Esophagus squamous epithelium (tissue), 4 donors: ENCODE measurements around the gene TP53I13.

Experiments
- CTCF ChIP-seq, 6 experiments: fragments of 450-650 bp in 4 of 6; fragments of 200-600 bp in 2 of 6; sonication (generic) in 2 of 6; IDR thresholded peaks; one replicate each; pipeline ENCODE4 v1.5.1; 2016 to 2019; ENCODE audit warnings: antibody characterized with exemption in 6 of 6, mild to moderate bottlenecking in 4 of 6, moderate library complexity in 4 of 6
- POLR2A ChIP-seq, 4 donors: fragments of 450-650 bp; IDR thresholded peaks; one replicate each; pipeline ENCODE4 v1.6.1; 2017; ENCODE audit warnings: antibody characterized with exemption in 4 of 4, mild to moderate bottlenecking in 4 of 4, moderate library complexity in 3 of 4

- no peak for TF ChIP-seq CTCF (IDR thresholded peaks at IDR 0.05)
- TF ChIP-seq POLR2A (IDR thresholded peaks at IDR 0.05): no peak
Measured at GRCh38 chr17:29575511-29576213, 7.2 kb downstream of the TP53I13 start.
